IMR-90 (cell line): ENCODE measurements around the gene SCYGR4. TPM values are rescaled to one million over a fixed set of nuclear protein-coding genes. Genes with fewer than 3 reads are reported as not detected.

Source experiments
- ATAC-seq: fragments of 200-7000 bp; cut with Tn5 transposase; 2 replicates; pipeline ENCODE4 v1.9.1; 2020; ENCODE audit warnings: low read depth, mild to moderate bottlenecking, moderate library complexity
- BruUV-seq: library from RNA; stranded (reverse); fragments of 400-500 nt; replicated peaks from 2 replicates; lab custom pipeline; 2021; lab: Mats Ljungman, UMichigan
- CTCF ChIA-PET: fragments of 300-600 bp; formaldehyde crosslinking; extraction: SDS; loops from one replicate; lab custom pipeline; 2021; ENCODE audit warnings: antibody characterized with exemption; lab: Yijun Ruan, JAX
- POLR2A ChIA-PET: fragments of 300-600 bp; sonication (Branson Sonifier 250); formaldehyde crosslinking; loops from one replicate; lab custom pipeline; 2022; ENCODE audit warnings: antibody characterized with exemption; ENCODE audit not compliant: unreplicated experiment; lab: Charles Lee
- DNase-seq: peaks from one replicate; pipeline ENCODE4 v3.0.0; 2013
- H2AFZ ChIP-seq: replicated peaks from 2 replicates; pipeline ENCODE3; 2013; ENCODE audit warnings: low read length, mild to moderate bottlenecking; ENCODE audit not compliant: poor library complexity
- H2AK5ac ChIP-seq: 2 replicates; pipeline ENCODE4 v1.6.1; 2013; ENCODE audit warnings: low read depth, low read length, inconsistent platforms
- H2AK9ac ChIP-seq: replicated peaks from 2 replicates; pipeline ENCODE3; 2013; ENCODE audit warnings: mild to moderate bottlenecking, low read depth, low read length, moderate library complexity; ENCODE audit not compliant: poor library complexity
- H2BK120ac ChIP-seq: 2 replicates; pipeline ENCODE4 v1.6.1; 2013; ENCODE audit warnings: low read depth, low read length, inconsistent platforms
- H2BK15ac ChIP-seq: 3 replicates; pipeline ENCODE4 v1.6.1; 2013; ENCODE audit warnings: low read depth, low read length, inconsistent platforms
- H2BK20ac ChIP-seq: 2 replicates; pipeline ENCODE4 v1.6.1; 2013; ENCODE audit warnings: low read depth, mild to moderate bottlenecking, inconsistent platforms, low read length, moderate library complexity
- H2BK5ac ChIP-seq: 2 replicates; pipeline ENCODE4 v1.6.1; 2013; ENCODE audit warnings: mild to moderate bottlenecking, low read depth, low read length, inconsistent platforms; ENCODE audit not compliant: poor library complexity, severe bottlenecking
- H3K14ac ChIP-seq: replicated peaks from 2 replicates; pipeline ENCODE4 v1.6.1; 2013; ENCODE audit warnings: low read depth, low read length, inconsistent platforms
- H3K18ac ChIP-seq: 2 replicates; pipeline ENCODE4 v1.6.1; 2013; ENCODE audit warnings: low read depth, low read length, control low read depth
- H3K23ac ChIP-seq: 2 replicates; pipeline ENCODE4 v1.6.1; 2013; ENCODE audit warnings: low read depth, low read length, inconsistent platforms
- H3K27ac ChIP-seq: 2 replicates; pipeline ENCODE4 v1.5.1; 2013; ENCODE audit warnings: mild to moderate bottlenecking, control low read depth, low read length; ENCODE audit not compliant: insufficient read depth
- H3K27me3 ChIP-seq: 2 replicates; pipeline ENCODE4 v1.6.1; 2013; ENCODE audit warnings: low read length; ENCODE audit not compliant: control insufficient read depth, insufficient read depth
- H3K36me3 ChIP-seq: 2 replicates; pipeline ENCODE4 v1.6.1; 2013; ENCODE audit warnings: low read length, mixed read lengths; ENCODE audit not compliant: control insufficient read depth, insufficient read depth
- H3K4ac ChIP-seq: 2 replicates; pipeline ENCODE4 v1.6.1; 2013; ENCODE audit warnings: low read depth, low read length, inconsistent platforms
- H3K4me1 ChIP-seq: 2 replicates; pipeline ENCODE4 v1.6.1; 2013; ENCODE audit warnings: low read length, mixed read lengths; ENCODE audit not compliant: control insufficient read depth, insufficient read depth
- H3K4me2 ChIP-seq: 2 replicates; pipeline ENCODE4 v1.6.1; 2013; ENCODE audit warnings: low read depth, mild to moderate bottlenecking, control low read depth, low read length, moderate library complexity
- H3K4me3 ChIP-seq: 2 replicates; pipeline ENCODE4 v1.5.1; 2013; ENCODE audit warnings: low read depth, mild to moderate bottlenecking, control low read depth, low read length, moderate library complexity; ENCODE audit not compliant: insufficient read depth
- H3K56ac ChIP-seq: 2 replicates; pipeline ENCODE4 v1.6.1; 2013; ENCODE audit warnings: low read length, inconsistent platforms; ENCODE audit not compliant: insufficient read depth; ENCODE audit errors: extremely low read depth
- H3K79me1 ChIP-seq, 2 experiments: 2 replicates each; pipeline ENCODE4 v1.6.1; 2013; ENCODE audit warnings: low read length in 2 of 2, inconsistent platforms in 1 of 2, low read depth in 1 of 2
- H3K9ac ChIP-seq: 2 replicates; pipeline ENCODE4 v1.6.1; 2013; ENCODE audit warnings: low read depth, low read length, control low read depth
- H3K9me1 ChIP-seq: 2 replicates; pipeline ENCODE4 v1.6.1; 2013; ENCODE audit warnings: low read length, inconsistent platforms; ENCODE audit not compliant: insufficient read depth
- H3K9me3 ChIP-seq: 2 replicates; pipeline ENCODE4 v1.6.1; 2013; ENCODE audit warnings: low read length; ENCODE audit not compliant: control insufficient read depth, insufficient read depth
- H4K20me1 ChIP-seq: 2 replicates; pipeline ENCODE4 v1.6.1; 2013; ENCODE audit warnings: low read length, inconsistent platforms; ENCODE audit not compliant: insufficient read depth
- H4K5ac ChIP-seq: 2 replicates; pipeline ENCODE4 v1.6.1; 2013; ENCODE audit warnings: mild to moderate bottlenecking, low read depth, low read length, control low read depth
- H4K8ac ChIP-seq, 2 experiments: 2 replicates each; pipeline ENCODE4 v1.6.1; 2013; ENCODE audit warnings: low read depth in 2 of 2, low read length in 2 of 2, control low read depth in 1 of 2, inconsistent platforms in 1 of 2
- H4K91ac ChIP-seq: 2 replicates; pipeline ENCODE4 v1.6.1; 2013; ENCODE audit warnings: low read depth, low read length, inconsistent platforms; ENCODE audit not compliant: insufficient read depth
- BHLHE40 ChIP-seq: fragments of 150-350 bp; IDR thresholded peaks from 2 replicates; pipeline ENCODE4 v1.6.1; 2016; ENCODE audit warnings: mild to moderate bottlenecking, low read depth, low read length
- CEBPB ChIP-seq: IDR thresholded peaks from 2 replicates; pipeline ENCODE4 v1.6.1; 2012; ENCODE audit warnings: low read depth, low read length, improper control_type of control experiment
- CHD1 ChIP-seq: IDR thresholded peaks from 2 replicates; pipeline ENCODE4 v1.6.1; 2012; ENCODE audit warnings: low read depth, low read length, improper control_type of control experiment
- FOS ChIP-seq: fragments of 150-350 bp; IDR thresholded peaks from 2 replicates; pipeline ENCODE4 v1.6.1; 2016; ENCODE audit warnings: low read depth, low read length
- MAFK ChIP-seq: IDR thresholded peaks from 2 replicates; pipeline ENCODE4 v1.6.1; 2012; ENCODE audit warnings: low read depth, low read length, improper control_type of control experiment
- MAZ ChIP-seq: IDR thresholded peaks from 2 replicates; pipeline ENCODE4 v1.6.1; 2012; ENCODE audit warnings: low read depth, mild to moderate bottlenecking, low read length, improper control_type of control experiment, moderate library complexity, borderline replicate concordance
- MXI1 ChIP-seq: IDR thresholded peaks from 2 replicates; pipeline ENCODE4 v1.6.1; 2012; ENCODE audit warnings: low read depth, mild to moderate bottlenecking, low read length, moderate library complexity, borderline replicate concordance
- NFE2L2 ChIP-seq: fragments of 150-350 bp; IDR thresholded peaks from 2 replicates; pipeline ENCODE4 v1.6.1; 2016; ENCODE audit warnings: low read depth, mild to moderate bottlenecking, low read length
- POLR2A ChIP-seq: IDR thresholded peaks from 2 replicates; pipeline ENCODE4 v1.6.1; 2012; ENCODE audit warnings: mild to moderate bottlenecking, low read depth, low read length
- RAD21 ChIP-seq: IDR thresholded peaks from 2 replicates; pipeline ENCODE4 v1.6.1; 2012; ENCODE audit warnings: low read length, improper control_type of control experiment
- RCOR1 ChIP-seq: IDR thresholded peaks from 2 replicates; pipeline ENCODE4 v1.6.1; 2012; ENCODE audit warnings: mild to moderate bottlenecking, low read length, improper control_type of control experiment; ENCODE audit not compliant: insufficient replicate concordance
- RFX5 ChIP-seq: IDR thresholded peaks from 2 replicates; pipeline ENCODE4 v1.8.0; 2012; ENCODE audit warnings: low read depth, mild to moderate bottlenecking, low read length, moderate library complexity
- SMC3 ChIP-seq: fragments of 150-350 bp; IDR thresholded peaks from 2 replicates; pipeline ENCODE4 v1.6.1; 2016; ENCODE audit warnings: low read depth, mild to moderate bottlenecking, antibody characterized with exemption, low read length, moderate library complexity
- WGBS, 2 experiments: methylation state at CpG; one replicate each; pipeline versions ENCODE4 v1.1.5 to v1.1.7; 2013; ENCODE audit warnings: missing lambda C conversion rate in 2 of 2; ENCODE audit not compliant: insufficient read length in 1 of 2; ENCODE audit errors: extremely low coverage in 2 of 2; 5-methylcytosine and 5-hydroxymethylcytosine counted together
- dilution Hi-C: fragments of 300-500 bp; cut with HindIII; formaldehyde crosslinking; loops from one replicate; pipeline ENCODE4 v1.14.3; 2018; ENCODE audit warnings: low sequenced_read_pairs; ENCODE audit not compliant: unreplicated experiment
- in situ Hi-C: fragments of 300-500 bp; cut with MboI; formaldehyde crosslinking; loops from 3 replicates; pipeline ENCODE4 v1.14.3; 2019; ENCODE audit warnings: low sequenced_read_pairs, inconsistent platforms, mixed read lengths
- intact Hi-C: fragments of 100-400 bp; cut with micrococcal nuclease; formaldehyde crosslinking; loops from 2 replicates; pipeline ENCODE4 v1.10.0; 2022
- polyA plus RNA-seq, 3 experiments: library from polyadenylated mRNA; depleted of rRNA; stranded (reverse); fragments of >200 nt; gene quantifications; 2 replicates each; pipeline ENCODE4 v1.2.3, GENCODE V29; 2012; ENCODE audit warnings: low replicate concordance in 1 of 3
- total RNA-seq: library from RNA; depleted of rRNA; stranded (reverse); fragments of >200 nt; gene quantifications from 2 replicates; pipeline ENCODE4 v1.2.3, GENCODE V29; 2012
- TF ChIP-seq, protein P1 (sequence below): conservative IDR thresholded peaks from 2 replicates; pipeline ENCODE4 v1.5.1; 2012; ENCODE audit warnings: mild to moderate bottlenecking, low read depth, low read length, improper control_type of control experiment
- TF ChIP-seq, protein P2 (sequence below): fragments of 150-350 bp; IDR thresholded peaks from 2 replicates; pipeline ENCODE4 v1.6.1; 2016; ENCODE audit warnings: low read depth, mild to moderate bottlenecking, low read length, moderate library complexity, borderline replicate concordance
- TF ChIP-seq, protein P3 (sequence below): fragments of 150-350 bp; IDR thresholded peaks from 2 replicates; pipeline ENCODE4 v1.6.1; 2017; ENCODE audit warnings: mild to moderate bottlenecking, antibody characterized with exemption, low read length, low read depth

Gene SCYGR4
- total and polyA plus RNA-seq, 2 of the 4 experiments (the other 2 are of a cell fraction), result not detected

DNA sequence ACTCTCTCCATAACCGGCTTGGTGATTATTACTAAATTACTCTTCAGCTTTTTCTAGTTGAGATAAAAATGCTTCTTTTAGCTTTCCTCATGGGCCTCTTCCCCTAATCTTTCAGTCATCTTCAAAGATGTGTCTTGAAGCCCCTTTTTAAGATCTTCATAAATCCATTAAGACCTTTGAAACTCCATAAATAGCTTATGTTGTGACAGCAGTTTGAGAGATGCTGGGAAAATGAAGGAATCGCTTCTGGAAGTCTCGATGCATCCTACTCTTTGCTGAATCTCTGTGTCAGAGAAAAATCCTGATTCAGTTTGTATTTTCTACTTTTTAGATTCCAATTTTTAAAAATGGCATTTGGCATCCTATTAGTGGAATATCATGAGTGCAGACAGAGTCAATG, 13.0 kb downstream of the SCYGR4 start:
- no peak overlapping the region for H4K8ac ChIP-seq
- H3K36me3 ChIP-seq, result no peaks in the 10 kb centered on the region
- intact Hi-C loops (no loop called here), dilution Hi-C loops (no loop called here), in situ Hi-C loops (no loop called here)
- no peak overlapping the region for H3K23ac ChIP-seq
- no peak overlapping the region for H3K14ac ChIP-seq
- no peaks in the 10 kb centered on the region for H4K20me1 ChIP-seq
- H3K27ac ChIP-seq, result no peak overlapping the region
- POLR2A ChIA-PET, result no interaction called here
- H3K9me1 ChIP-seq, result no peaks in the 10 kb centered on the region
- no peaks in the 10 kb centered on the region for H3K4me1 ChIP-seq
- H3K9me3 ChIP-seq, result no peaks in the 10 kb centered on the region
- no peak overlapping the region for H4K91ac ChIP-seq
- H3K9ac ChIP-seq, result no peak overlapping the region
- H2AFZ ChIP-seq, result no peak overlapping the region
- DNase-seq, result no peak
- TF ChIP-seq MAZ (no peak), FOS (no peak), BHLHE40 (no peak), MXI1 (no peak), RFX5 (no peak), SMC3 (no peak), CEBPB (no peak), CHD1 (no peak), NFE2L2 (no peak), MAFK (no peak), RAD21 (no peak), POLR2A (no peak), RCOR1 (no peak)
- TF ChIP-seq, protein P1, sequence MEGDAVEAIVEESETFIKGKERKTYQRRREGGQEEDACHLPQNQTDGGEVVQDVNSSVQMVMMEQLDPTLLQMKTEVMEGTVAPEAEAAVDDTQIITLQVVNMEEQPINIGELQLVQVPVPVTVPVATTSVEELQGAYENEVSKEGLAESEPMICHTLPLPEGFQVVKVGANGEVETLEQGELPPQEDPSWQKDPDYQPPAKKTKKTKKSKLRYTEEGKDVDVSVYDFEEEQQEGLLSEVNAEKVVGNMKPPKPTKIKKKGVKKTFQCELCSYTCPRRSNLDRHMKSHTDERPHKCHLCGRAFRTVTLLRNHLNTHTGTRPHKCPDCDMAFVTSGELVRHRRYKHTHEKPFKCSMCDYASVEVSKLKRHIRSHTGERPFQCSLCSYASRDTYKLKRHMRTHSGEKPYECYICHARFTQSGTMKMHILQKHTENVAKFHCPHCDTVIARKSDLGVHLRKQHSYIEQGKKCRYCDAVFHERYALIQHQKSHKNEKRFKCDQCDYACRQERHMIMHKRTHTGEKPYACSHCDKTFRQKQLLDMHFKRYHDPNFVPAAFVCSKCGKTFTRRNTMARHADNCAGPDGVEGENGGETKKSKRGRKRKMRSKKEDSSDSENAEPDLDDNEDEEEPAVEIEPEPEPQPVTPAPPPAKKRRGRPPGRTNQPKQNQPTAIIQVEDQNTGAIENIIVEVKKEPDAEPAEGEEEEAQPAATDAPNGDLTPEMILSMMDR, result no peak
- TF ChIP-seq, protein P2, sequence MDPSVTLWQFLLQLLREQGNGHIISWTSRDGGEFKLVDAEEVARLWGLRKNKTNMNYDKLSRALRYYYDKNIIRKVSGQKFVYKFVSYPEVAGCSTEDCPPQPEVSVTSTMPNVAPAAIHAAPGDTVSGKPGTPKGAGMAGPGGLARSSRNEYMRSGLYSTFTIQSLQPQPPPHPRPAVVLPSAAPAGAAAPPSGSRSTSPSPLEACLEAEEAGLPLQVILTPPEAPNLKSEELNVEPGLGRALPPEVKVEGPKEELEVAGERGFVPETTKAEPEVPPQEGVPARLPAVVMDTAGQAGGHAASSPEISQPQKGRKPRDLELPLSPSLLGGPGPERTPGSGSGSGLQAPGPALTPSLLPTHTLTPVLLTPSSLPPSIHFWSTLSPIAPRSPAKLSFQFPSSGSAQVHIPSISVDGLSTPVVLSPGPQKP, result no peak
- TF ChIP-seq, protein P3, sequence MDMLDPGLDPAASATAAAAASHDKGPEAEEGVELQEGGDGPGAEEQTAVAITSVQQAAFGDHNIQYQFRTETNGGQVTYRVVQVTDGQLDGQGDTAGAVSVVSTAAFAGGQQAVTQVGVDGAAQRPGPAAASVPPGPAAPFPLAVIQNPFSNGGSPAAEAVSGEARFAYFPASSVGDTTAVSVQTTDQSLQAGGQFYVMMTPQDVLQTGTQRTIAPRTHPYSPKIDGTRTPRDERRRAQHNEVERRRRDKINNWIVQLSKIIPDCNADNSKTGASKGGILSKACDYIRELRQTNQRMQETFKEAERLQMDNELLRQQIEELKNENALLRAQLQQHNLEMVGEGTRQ, result no peak
- BruUV-seq, result no TSS peak
- WGBS, 2 experiments, result no CpG with 5 or more reads among the region's 3 CpGs
- ATAC-seq, result no peak
- H4K5ac ChIP-seq, result no peak overlapping the region
- H3K27me3 ChIP-seq, result no peaks in the 10 kb centered on the region
- no peaks in the 10 kb centered on the region for H3K79me1 ChIP-seq
- H3K56ac ChIP-seq, result no peak overlapping the region
- H2AK5ac ChIP-seq, result no peak overlapping the region
- CTCF ChIA-PET, result interaction anchor here (1.0 kb wide), 1 partner anchor 28 kb away, joined by 3 read pairs; no protein-coding TSS in a partner anchor
- no peak overlapping the region for H2BK20ac ChIP-seq
- H2BK120ac ChIP-seq, result no peak overlapping the region
- no peak overlapping the region for H3K4me3 ChIP-seq
- H2BK15ac ChIP-seq, result no peak overlapping the region
- H3K4me2 ChIP-seq, result no peak overlapping the region
- no peak overlapping the region for H3K4ac ChIP-seq
- no peak overlapping the region for H2BK5ac ChIP-seq
- no peak overlapping the region for H3K18ac ChIP-seq
- H2AK9ac ChIP-seq, result no peak overlapping the region
